ENCODE results near the gene SCRN3.

DNA sequence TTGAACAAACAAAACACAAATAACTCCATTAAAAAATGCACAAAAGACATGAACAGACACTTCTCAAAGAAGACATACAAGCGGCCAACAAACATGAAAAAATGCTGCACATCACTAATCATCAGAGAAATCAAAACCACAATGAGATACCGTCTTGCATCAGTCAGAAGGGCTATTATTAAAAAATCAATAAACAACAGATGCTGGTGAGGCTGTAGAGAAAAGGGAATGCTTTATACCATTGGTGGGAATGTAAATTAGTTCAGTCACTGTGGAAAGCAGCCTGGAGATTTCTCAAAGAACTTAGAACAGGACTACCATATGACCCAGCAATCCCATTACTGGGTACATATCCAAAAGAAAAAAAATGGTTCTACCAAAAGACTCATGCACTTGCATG lies 53.5 kb downstream of the SCRN3 start:
- TF ChIP-seq POLR2A (IDR thresholded peaks at IDR 0.05; ENCODE audit: low read length) (no peak), GATA1 (IDR thresholded peaks at IDR 0.05; ENCODE audit: low read depth, low read length) (no peak)

Data from erythroblast (primary cell).